Left cardiac atrium (tissue), 4 donors: ENCODE results near the gene HTR7. TPM values are rescaled to one million over a fixed set of nuclear protein-coding genes. Genes with fewer than 3 reads are reported as not detected.
"Not testable (repeated sequence)": the region's sequence is repeated elsewhere in the genome, so short reads cannot be mapped to it uniquely, and the experiment has no call there.

ENCODE experiments used
- ATAC-seq, 2 donors: fragments of 200-7000 bp; cut with Tn5 transposase; one replicate each; pipeline ENCODE4 v1.9.1; 2020; ENCODE audit warnings: mild to moderate bottlenecking in 2 of 2, moderate library complexity in 2 of 2
- DNase-seq: peaks from one replicate; pipeline ENCODE4 v3.0.0-alpha.2; 2020
- intact Hi-C, 2 donors: fragments of 100-400 bp; cut with DNase I; formaldehyde crosslinking; loops; one replicate each; pipeline versions ENCODE4 v1.14.1 to v1.15.1; 2022 to 2023
- long read RNA-seq: library from polyadenylated mRNA; unstranded; transcript quantifications from one replicate; pipeline ENCODE4 v2.0.0, GENCODE V29; 2021
- total RNA-seq, 2 donors: library from RNA; stranded (reverse); fragmentation: NEBNext Ultra II Directional; extraction: Animal tissue kit (Norgen Biotek cat#: 25700); gene quantifications; one replicate each; pipeline ENCODE4 v1.2.1, GENCODE V29; 2021
- donor health status: DM: no; HTN: yes; CAD: no.
- donor health status: DM: no; HTN: yes; CAD: no; lungs with severe emphysema.
- donor health status: DM: yes; HTN: yes; CAD: no.
- donor health status: Dilated cardiomyopathy.

Gene HTR7
- under 1 TPM; 0.31 to 0.32 TPM for total RNA-seq
- long read RNA-seq: 0 reads

DNA sequence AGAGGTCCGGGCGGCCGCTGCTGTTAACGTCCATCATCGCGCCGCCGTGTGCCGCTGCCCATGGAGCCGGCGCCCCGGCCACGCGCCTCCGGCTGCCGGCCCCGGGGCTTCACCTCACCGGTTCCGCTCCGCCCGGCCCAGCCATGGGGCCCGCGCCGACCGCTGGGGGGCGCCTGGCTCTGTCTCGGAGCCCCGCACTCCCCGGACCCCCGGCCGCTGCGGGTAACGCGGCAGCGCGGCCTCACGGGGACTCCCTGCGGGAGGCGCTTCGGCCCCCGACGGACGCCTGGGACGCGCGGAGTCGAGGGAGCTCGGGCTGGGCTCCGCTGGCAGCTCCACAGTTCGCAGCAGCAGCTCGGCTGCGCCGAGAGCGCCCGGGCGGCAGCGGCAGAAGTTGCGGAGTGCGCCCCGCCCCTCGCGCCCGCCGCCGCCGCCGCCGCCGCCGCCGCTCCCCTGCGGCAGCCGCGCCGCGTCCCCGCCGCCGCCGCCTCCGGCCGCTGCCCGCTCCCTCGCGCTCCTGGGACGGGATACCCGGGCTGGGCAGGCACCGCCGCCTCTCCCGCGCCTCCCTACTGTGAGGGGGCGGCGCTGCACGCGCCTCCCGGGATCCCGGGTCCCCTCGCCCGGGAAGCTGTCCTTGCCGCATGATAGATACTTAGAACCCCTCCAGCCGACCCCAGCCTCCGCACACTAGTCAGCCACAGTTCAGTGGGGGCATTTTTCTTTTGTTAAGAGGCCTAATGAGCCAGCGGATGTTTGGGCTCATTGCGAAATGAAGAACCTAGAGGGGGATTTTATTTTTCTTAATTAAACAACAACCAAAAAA lies at the start of gene HTR7:
TSS of gene HTR7 (minus strand) at position 405 of the 826 bp plus-strand sequence. CDS start at position 37, 368 bp downstream.
- peak; percentile 92 to 93 for ATAC-seq
- DNase-seq: peak; percentile 46
- intact Hi-C loops: no loop called here

DNA sequence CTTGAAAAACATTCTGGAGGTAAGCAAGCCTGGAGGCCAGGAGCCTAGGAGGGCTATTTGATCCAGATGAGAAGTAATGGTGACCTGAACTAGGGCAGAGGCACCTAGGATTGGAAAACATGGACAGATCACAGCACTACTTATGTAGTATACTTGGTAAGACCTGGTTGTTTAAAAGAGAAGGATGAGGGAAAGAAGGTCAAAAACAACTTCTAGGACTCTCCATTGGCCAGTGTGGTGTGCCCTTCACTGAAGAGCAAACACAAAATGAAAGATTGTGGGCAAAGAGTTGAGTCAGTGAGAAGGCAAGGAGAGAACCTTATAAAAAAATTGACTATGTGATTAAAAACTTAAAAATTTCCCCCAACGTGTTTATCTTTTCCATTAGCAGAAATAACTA lies 48.8 kb upstream of the HTR7 start:
- intact Hi-C loops: loop anchor here in 1 of 2 donors (10.0 kb wide), 1 partner anchor 338 kb away; no protein-coding TSS in a partner anchor
- ATAC-seq: no peak
- DNase-seq: no peak

DNA sequence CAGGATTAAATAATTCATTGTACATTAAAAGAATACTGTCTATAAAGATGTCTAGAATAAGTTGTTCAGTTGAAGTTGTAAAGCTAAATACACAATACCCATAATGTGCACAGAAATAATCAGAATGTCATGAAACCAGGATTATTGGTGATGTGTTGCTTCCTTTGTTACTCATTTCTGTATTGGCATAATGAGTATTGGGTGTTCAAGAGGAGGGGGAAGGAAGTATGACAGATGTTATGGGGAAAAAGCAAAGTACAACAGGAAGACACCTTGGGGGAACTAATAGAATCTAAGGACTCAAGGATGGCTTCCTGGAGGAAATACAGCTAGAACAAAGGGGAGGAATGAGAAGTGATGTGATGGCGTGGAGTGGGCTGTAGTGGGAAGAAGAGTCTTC lies 48.1 kb upstream of the HTR7 start:
- intact Hi-C loops: loop anchor here in 1 of 2 donors (10.0 kb wide), 1 partner anchor 339 kb away; no protein-coding TSS in a partner anchor
- no peak for DNase-seq
- no peak for ATAC-seq

DNA sequence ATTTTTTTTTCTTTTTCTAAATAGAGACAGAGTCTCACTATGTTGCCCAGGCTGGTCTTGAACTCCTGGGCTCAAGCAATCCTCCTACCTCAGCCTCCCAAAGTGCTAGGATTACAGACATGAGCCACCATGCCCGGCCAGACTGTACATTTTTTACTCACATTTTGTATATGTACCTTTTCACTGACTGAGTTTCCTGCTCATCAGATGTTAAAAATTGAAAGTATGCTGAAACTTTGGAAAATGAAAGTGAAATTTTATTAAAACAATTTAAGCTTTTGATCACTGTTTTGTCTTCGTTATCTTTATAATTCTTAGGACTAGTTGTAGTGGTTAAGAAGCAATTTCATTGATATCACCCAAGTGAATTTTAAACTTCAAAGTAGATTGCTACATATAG lies 39.1 kb upstream of the HTR7 start:
- DNase-seq, ATAC-seq, intact Hi-C loops: not testable (repeated sequence)

DNA sequence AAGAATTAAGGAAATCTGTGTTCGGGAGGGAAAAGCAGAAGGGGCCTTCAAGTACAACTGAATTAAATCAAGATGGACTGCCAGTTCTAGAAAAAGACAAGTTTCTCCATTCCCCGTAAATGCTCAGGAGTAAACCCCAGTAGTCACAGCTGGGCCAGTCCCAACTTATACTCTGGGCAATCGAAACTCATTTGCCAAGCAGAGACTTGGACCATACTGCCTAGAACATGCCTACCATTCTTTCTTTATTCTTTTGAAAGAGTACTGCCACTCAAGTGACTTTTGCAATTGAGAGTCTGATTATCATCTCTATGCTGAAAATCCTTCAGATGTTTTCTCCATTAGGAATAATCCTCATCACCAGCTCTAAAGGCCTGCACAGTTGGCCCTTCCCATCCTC lies 35.4 kb upstream of the HTR7 start:
- DNase-seq (no peak), ATAC-seq (peak in 1 of 2 donors; percentile 67)
- intact Hi-C loops: no loop called here

DNA sequence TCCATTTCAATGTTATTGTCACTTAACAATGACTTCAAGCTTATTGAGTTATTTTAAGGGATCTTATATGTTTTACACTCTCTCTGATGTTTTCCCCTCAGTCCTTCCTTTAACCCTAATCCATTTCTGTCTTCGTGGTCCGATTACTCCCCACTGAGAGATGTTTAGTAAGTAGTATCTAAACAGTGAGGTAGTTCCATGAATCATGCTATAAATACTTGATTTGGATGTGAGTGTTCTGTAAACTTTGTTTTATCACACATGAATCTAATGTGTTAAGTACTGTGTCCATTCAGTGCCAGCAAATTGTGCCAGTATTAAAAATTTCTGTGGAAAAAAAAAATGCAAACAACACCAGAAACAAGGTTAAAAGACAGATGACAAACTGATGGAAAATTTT lies 32.5 kb upstream of the HTR7 start:
- intact Hi-C loops: no loop called here
- no peak for DNase-seq
- ATAC-seq: no peak

DNA sequence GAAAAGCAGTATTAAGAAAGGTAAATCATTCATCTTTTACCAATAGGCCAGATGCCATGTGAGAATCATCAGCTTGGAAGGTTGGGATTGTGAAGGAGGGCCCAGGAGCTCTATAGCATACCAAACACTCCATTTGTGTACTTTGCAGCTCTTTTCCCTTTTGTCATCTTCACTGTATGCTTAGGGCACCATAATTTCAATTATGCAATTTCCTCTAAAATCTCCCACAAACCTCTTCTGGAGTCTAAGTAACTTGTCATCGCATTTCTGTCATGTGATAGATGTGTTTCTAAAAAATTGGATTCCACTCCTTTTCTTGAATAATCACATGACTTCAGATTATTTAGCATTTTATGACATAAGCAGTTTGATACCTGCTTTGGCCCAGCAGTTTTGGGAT lies 31.8 kb upstream of the HTR7 start:
- ATAC-seq (no peak), DNase-seq (no peak)
- intact Hi-C loops: loop anchor here in 1 of 2 donors (10.0 kb wide), 1 partner anchor 355 kb away; no protein-coding TSS in a partner anchor

DNA sequence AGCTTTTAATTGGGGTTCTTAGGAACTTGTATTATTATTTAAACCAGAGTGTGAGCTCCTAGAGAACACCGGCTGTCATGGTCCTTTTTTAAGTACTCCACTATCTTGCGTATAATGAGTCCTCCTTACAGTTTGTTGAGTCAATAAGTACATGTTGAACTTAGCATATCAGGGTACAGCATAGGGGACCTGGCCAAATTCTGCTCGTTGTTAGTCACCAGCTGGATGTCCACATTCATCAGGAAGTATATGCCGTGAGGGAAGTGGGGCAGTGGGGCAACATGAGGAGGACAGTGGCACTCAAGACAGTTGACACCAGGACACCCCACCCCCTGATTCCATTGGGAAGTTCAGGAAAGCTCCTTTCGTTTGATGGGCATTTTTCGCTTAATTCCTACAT lies 30.5 kb upstream of the HTR7 start:
- ATAC-seq (no peak), DNase-seq (no peak)
- intact Hi-C loops: loop anchor here in 1 of 2 donors (10.0 kb wide), 1 partner anchor 356 kb away; no protein-coding TSS in a partner anchor

DNA sequence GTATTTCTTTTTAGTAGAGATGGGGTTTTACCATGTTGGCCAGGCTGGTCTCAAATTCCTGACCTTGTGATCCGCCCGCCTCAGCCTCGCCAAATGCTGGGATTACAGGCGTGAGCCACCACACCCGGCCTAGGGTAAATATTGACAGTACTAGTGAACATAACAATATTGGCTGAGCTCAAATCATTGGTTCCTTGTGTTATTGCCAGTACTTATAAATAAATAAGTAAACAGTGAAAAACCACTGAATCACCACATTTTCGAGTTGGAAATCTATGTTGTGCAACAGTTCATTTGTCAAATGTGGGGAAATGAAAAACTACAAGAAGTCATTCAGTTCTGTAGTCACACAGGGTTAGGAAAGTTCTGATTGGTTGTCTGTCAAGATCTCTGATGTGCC lies 29.7 kb upstream of the HTR7 start:
- intact Hi-C loops: loop anchor here in 1 of 2 donors (10.0 kb wide), 1 partner anchor 357 kb away; no protein-coding TSS in a partner anchor
- no peak for ATAC-seq
- no peak for DNase-seq

DNA sequence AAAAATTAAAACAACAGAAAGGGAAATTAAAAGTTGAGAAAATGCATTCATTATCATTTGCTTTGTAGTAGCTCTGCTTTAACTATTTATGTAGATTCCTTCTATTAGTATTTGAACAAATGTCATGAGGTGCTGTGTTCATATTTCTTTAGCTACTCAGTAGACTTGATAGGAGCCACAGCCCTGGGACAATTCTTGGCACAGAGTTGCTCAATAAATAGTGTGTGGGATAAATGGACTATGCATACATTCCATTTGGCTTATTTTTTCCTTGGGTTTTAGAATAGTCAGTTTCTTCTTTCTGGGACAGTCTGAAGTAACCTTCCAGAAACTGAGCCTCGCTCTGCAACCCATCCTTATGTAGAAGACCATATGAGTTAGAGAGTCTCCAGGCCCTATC lies 27.3 kb upstream of the HTR7 start:
- no peak for ATAC-seq
- no peak for DNase-seq
- intact Hi-C loops: loop anchor here in 1 of 2 donors (10.0 kb wide), 1 partner anchor 360 kb away; no protein-coding TSS in a partner anchor

DNA sequence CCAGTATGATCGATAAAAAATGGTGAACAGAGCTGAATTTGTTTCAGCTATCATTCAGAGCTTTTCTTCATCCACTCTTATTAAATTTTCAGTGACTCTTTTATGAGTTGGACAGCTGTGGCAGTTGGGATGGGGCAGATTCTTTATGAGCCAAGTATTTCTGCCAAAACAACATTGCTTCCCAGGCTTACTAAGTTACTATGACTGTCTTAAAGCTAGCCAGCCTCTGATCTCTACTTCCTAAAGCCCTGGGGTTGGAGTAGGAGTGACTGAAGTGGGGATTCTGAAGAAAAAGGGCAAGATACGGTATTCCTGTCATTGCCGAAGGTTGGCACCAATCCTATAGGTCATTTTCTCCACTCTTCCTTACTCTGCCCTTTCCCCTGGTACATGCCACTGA lies 26.6 kb upstream of the HTR7 start:
- intact Hi-C loops: loop anchor here in 1 of 2 donors (10.0 kb wide), 1 partner anchor 360 kb away; no protein-coding TSS in a partner anchor
- no peak for DNase-seq
- peak in 1 of 2 donors; percentile 53 for ATAC-seq

DNA sequence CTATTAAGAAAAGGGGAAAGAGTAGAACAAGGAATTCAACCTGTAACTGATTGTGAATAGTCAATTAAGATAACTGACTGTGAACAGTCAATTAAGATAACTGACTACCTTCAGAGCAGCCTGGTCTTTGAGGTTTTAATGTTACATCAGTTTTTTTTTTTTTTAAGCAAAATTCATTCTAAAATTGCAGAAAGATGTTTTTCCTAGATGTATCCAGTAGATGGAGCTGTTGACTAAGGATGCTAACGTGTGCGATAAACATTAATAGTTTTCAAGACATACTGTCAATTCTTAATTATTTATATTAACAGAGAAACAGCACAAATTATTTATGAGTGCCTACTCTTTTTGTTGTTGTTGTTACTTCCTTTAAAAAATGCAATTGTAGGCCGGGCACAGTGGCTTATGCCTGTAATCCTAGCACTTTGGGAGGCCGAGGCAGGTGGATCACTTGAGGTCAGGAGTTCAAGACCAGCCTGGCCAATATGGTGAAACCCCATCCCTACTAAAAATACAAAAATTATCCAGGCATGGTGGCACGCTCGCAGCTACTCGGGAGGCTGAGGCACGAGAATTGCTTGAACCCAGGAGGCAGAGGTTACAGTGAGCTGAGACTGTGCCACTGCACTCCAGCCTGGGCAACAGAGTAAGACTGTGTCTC lies 22.4 kb upstream of the HTR7 start:
- intact Hi-C loops: loop anchor here in 1 of 2 donors (10.0 kb wide), 1 partner anchor 365 kb away; no protein-coding TSS in a partner anchor
- not testable (repeated sequence) for ATAC-seq, DNase-seq

DNA sequence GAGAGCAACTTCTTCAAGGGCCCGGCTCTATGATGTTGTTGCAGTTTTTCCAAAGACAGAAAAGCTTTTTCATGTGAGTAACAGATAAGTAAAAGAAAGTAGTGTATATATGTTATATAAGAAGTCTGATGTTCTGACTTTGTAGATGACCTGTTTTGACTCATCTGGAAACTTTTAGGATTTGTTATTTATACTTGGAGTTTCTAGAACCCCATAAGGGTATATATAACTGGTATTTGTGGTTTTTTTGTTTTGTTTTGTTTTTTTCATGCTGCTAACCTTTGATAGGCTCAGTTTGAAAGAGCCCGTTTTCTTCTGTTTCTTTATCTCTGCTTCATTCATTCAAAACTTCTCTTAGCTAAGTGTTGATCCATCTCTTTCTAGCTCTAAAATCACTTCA lies 21.2 kb upstream of the HTR7 start:
- no peak for ATAC-seq

DNA sequence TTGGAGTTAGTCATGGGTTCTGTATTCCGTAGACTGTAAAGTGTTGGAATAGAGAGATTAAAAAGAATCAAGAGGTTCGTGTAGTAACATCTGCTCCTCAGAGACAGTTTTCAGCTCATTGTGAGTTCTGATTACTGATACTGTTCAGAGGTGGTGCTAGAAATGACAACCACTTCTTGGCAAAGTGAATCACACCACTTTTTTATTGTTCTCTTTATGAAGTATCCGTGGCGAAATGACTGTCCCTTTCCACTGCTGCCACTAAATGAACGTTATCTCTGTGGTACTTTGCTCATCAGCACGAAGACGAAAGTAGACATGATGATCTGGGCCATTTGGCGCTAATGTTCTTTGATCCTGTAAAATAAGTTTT lies 14.8 kb upstream of the HTR7 start:
- intact Hi-C loops: no loop called here
- DNase-seq: no peak
- ATAC-seq: no peak

More for the DNA sequence above, 21.2 kb upstream of the HTR7 start:
- DNase-seq: no peak
- intact Hi-C loops: no loop called here

DNA sequence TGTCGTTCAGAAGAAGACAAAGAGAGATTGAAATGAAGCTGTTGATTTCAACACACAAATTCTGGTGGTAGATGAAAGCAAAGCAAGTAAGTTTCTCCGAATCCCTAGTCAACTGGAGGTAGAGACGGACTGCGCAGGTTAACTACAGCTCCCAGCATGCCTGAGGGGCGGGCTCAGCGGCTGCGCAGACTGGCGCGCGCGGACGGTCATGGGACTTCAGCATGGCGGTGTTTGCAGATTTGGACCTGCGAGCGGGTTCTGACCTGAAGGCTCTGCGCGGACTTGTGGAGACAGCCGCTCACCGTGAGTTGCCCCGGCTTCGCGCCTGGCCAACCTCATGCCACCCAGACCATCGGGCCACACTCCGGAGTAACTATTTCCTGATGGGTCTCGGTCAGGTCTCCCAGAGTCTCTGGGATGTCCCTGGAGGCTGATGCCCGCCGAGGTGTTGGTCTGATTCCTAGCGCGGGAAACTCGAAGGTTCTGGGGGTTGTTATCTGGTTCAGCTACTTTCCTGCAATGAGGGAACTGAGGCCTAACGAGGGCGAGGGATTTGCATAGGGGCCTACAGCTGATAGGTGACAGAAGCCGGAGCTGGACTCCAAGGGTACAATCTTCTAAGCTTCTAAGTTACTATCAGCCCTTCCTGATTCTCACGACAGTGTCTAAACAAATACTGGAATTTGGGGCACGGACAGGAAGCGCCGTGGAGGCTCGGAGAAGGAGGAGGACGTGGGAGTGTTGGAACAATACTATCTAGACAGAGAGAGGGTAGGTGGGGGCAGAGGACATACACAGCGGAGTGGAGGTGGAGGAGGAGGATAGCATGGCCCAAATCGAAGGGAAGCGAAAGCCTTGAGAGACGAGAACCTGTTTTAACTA lies 14.2 kb upstream of the HTR7 start, which contains the start of gene RPP30:
TSS of gene RPP30 (plus strand) at position 209 of the 882 bp plus-strand sequence. CDS start at position 222, 13 bp downstream.
- ATAC-seq (peak; percentile 99 to 100), DNase-seq (peak; percentile 88)
- intact Hi-C loops: no loop called here

DNA sequence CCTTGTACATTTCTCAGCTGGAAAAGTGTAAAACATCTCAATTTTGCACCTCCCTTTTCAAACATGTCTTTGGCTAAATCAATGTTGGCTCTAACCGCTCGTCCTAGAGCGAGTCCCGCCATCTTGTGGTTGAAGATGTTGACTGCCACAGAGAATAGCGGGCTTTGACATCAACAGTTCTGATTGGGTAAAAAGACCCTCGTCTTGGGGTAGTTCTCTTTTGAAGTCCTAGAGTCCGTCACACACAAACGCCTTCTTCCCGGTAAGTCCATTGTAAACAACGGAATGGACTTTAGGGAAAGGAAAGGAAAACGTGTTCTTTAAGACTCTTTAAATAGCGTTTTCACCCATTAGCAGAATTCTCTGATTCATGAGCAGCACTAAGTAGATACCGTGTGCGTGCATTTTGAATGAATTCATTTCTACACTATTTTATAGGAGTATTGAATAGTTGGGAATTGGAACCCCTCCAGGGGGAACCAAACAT lies 13.5 kb upstream of the HTR7 start:
- ATAC-seq (peak; percentile 77 to 81), DNase-seq (peak; percentile 45)
- intact Hi-C loops: no loop called here

DNA sequence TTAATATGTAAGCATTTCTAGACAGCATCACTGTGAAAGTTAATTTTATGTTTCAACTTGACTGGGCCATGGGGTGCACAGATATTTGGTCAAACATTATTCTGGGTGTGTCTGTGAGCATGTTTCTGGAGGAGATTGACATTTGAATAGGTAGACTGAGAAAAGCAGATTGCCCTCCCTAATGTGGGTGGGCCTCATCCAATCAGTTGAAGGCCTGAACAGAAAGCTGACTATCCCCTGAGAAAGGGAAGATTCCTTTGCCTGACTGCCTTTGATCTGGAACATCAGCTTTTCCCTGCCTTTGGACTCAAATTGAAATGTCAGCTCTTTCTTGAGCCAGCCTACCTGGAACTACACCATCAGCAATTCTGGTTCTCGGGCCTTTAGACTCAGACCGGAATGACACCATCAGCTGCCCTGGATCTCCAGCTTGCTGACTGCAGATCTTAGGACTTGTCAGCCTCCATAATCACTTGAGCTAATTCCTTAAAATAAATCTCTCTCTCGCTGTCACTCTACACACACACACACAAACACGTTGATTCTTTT lies 8.3 kb upstream of the HTR7 start:
- intact Hi-C loops: loop anchor here (5.0 to 10.0 kb wide), 2 partner anchors 121 to 1074 kb away; no protein-coding TSS in a partner anchor
- no peak for DNase-seq
- ATAC-seq: no peak

DNA sequence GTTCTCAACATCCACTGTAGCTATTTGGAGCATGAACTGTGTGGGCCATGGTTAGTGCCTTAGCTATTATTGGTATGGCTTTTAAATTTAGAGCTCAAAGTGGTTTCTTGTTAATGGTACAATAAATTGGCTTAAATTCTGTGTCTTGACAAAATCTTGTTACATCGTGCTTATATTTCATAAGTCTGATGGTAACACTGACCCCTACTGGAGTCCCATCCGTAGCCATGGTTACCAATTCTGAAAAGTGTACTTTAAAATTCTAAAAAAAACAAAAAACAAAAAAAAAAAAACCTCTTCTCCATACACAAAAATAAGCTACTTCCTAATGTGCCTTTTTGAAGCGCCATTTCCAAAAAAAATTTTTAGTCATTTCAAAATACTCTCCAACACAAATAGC lies 7.6 kb upstream of the HTR7 start:
- intact Hi-C loops: loop anchor here (5.0 to 10.0 kb wide), 2 partner anchors 121 to 1073 kb away; no protein-coding TSS in a partner anchor
- no peak for DNase-seq
- ATAC-seq: no peak
